ENCODE measurements around the gene SIM2.

The SIM2 gene

GRCh38 chr21:36738489-36739126 is 39.7 kb downstream of the SIM2 start:
- DNase-seq (ENCODE audit: extremely low read depth, low read depth): no peak
- TF ChIP-seq, protein P1, sequence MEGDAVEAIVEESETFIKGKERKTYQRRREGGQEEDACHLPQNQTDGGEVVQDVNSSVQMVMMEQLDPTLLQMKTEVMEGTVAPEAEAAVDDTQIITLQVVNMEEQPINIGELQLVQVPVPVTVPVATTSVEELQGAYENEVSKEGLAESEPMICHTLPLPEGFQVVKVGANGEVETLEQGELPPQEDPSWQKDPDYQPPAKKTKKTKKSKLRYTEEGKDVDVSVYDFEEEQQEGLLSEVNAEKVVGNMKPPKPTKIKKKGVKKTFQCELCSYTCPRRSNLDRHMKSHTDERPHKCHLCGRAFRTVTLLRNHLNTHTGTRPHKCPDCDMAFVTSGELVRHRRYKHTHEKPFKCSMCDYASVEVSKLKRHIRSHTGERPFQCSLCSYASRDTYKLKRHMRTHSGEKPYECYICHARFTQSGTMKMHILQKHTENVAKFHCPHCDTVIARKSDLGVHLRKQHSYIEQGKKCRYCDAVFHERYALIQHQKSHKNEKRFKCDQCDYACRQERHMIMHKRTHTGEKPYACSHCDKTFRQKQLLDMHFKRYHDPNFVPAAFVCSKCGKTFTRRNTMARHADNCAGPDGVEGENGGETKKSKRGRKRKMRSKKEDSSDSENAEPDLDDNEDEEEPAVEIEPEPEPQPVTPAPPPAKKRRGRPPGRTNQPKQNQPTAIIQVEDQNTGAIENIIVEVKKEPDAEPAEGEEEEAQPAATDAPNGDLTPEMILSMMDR (IDR thresholded peaks at IDR 0.05; ENCODE audit: low read depth, low read length, missing control alignments): no peak
- no peak overlapping the region for H3K4me3 ChIP-seq (replicated peaks; ENCODE audit: low read depth, low read length)

DNA sequence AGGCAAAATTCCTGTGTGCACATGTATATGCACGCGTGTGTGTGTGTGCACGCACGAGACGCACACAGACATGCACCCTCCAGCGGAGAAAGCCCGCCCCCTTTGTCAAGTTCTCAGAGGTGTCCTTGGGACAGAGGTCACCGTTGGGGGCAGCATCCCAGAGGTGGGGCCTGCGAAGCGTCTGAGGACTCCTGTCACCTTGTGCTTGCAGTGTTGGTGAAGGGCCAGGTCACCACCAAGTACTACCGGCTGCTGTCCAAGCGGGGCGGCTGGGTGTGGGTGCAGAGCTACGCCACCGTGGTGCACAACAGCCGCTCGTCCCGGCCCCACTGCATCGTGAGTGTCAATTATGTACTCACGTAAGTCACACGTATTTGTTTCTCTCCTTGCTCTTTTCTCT is 42.6 kb downstream of the SIM2 start:
- DNase-seq (ENCODE audit: extremely low read depth, low read depth): no peak
- TF ChIP-seq, protein P1 (IDR thresholded peaks at IDR 0.05; ENCODE audit: low read depth, low read length, missing control alignments): no peak
- no peak overlapping the region for H3K4me3 ChIP-seq (replicated peaks; ENCODE audit: low read depth, low read length)

GRCh38 chr21:36743008-36743407 is 44.1 kb downstream of the SIM2 start:
- H3K4me3 ChIP-seq (replicated peaks; ENCODE audit: low read depth, low read length): no peak overlapping the region
- no peak for DNase-seq (ENCODE audit: extremely low read depth, low read depth)
- TF ChIP-seq, protein P1 (IDR thresholded peaks at IDR 0.05; ENCODE audit: low read depth, low read length, missing control alignments): no peak

GRCh38 chr21:36743446-36743845 is 44.5 kb downstream of the SIM2 start:
- no peak overlapping the region for H3K4me3 ChIP-seq (replicated peaks; ENCODE audit: low read depth, low read length)
- TF ChIP-seq, protein P1 (IDR thresholded peaks at IDR 0.05; ENCODE audit: low read depth, low read length, missing control alignments): no peak
- no peak for DNase-seq (ENCODE audit: extremely low read depth, low read depth)

DNA sequence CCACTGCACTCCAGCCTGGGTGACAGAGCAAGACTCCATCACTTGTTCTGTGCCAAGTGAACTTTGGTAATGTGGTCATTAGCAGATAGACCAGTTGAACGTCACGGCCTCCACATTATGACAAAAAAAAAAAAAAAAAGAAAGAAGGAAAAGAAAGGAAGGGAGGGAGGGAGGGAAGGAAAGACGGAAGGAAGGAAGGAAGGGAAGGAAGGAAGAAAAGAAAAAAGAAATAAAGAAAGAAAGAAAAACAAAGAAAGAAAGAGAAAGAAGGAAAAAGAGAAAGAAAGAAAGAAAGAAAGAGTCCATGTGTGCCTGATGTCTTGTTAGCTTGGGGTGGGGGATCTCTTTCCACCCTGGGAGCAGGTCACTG is 45.3 kb downstream of the SIM2 start:
- TF ChIP-seq, protein P1 (IDR thresholded peaks at IDR 0.05; ENCODE audit: low read depth, low read length, missing control alignments): no peak
- DNase-seq (ENCODE audit: extremely low read depth, low read depth): no peak
- no peak overlapping the region for H3K4me3 ChIP-seq (replicated peaks; ENCODE audit: low read depth, low read length)

GRCh38 chr21:36744560-36745231 is 45.8 kb downstream of the SIM2 start:
- no peak for DNase-seq (ENCODE audit: extremely low read depth, low read depth)
- TF ChIP-seq, protein P1 (IDR thresholded peaks at IDR 0.05; ENCODE audit: low read depth, low read length, missing control alignments): no peak
- no peak overlapping the region for H3K4me3 ChIP-seq (replicated peaks; ENCODE audit: low read depth, low read length)

Measured in HFF-Myc (cell line).